GM18867 (cell line): Measurements from ENCODE around the gene PTRH2.
"Not testable (repeated sequence)": the region's sequence is repeated elsewhere in the genome, so short reads cannot be mapped to it uniquely, and the experiment has no call there.

Experiments used
- ATAC-seq: cut with Tn5 transposase; IDR thresholded peaks from one replicate; pipeline ENCODE4 v1.9.1; 2021; ENCODE audit warnings: mild to moderate bottlenecking, moderate library complexity; ENCODE audit not compliant: unreplicated experiment

The PTRH2 gene

GRCh38 chr17:59707149-59707970 lies at the start of gene PTRH2, which contains the start of gene VMP1:
Gene PTRH2, minus strand, starts transcription at chr17:59707430. Its CDS starts 9,452 bp downstream, at chr17:59697978.
Gene VMP1, plus strand, starts transcription at chr17:59707654. Its CDS starts 23,793 bp downstream, at chr17:59731447.
- peak; percentile 95 for ATAC-seq

- ATAC-seq = no peak
These were observed 49.1 kb upstream of the PTRH2 start for GRCh38 chr17:59756236-59756818.

GRCh38 chr17:59755069-59755468 lies 47.8 kb upstream of the PTRH2 start:
- not testable (repeated sequence) for ATAC-seq

GRCh38 chr17:59754552-59754951 lies 47.3 kb upstream of the PTRH2 start:
- no peak for ATAC-seq

- peak; percentile 41 for ATAC-seq
These were observed 46.6 kb upstream of the PTRH2 start for GRCh38 chr17:59753522-59754467.

- no peak for ATAC-seq
These were observed 45.7 kb upstream of the PTRH2 start for GRCh38 chr17:59752922-59753321.

GRCh38 chr17:59752446-59752845 lies 45.2 kb upstream of the PTRH2 start:
- no peak for ATAC-seq

- ATAC-seq = no peak
These were observed 44.8 kb upstream of the PTRH2 start for GRCh38 chr17:59751955-59752413.

- no peak for ATAC-seq
These were observed 41.4 kb upstream of the PTRH2 start for GRCh38 chr17:59748591-59748990.

- no peak for ATAC-seq
These were observed 39.7 kb upstream of the PTRH2 start for GRCh38 chr17:59746849-59747445.

- no peak for ATAC-seq
These were observed 37.8 kb upstream of the PTRH2 start for GRCh38 chr17:59745040-59745439.

- ATAC-seq = no peak
These were observed 36.6 kb upstream of the PTRH2 start for GRCh38 chr17:59743842-59744241.

- no peak for ATAC-seq
These were observed 30.1 kb upstream of the PTRH2 start for GRCh38 chr17:59737324-59737723.

GRCh38 chr17:59734226-59734625 lies 27.0 kb upstream of the PTRH2 start:
- no peak for ATAC-seq

GRCh38 chr17:59733697-59734096 lies 26.5 kb upstream of the PTRH2 start:
- ATAC-seq = no peak

GRCh38 chr17:59730268-59730834 lies 23.1 kb upstream of the PTRH2 start:
- ATAC-seq = no peak

GRCh38 chr17:59727817-59728533 lies 20.7 kb upstream of the PTRH2 start:
- no peak for ATAC-seq

- ATAC-seq = no peak
These were observed 18.5 kb upstream of the PTRH2 start for GRCh38 chr17:59725691-59726090.

GRCh38 chr17:59723607-59724006 lies 16.4 kb upstream of the PTRH2 start:
- no peak for ATAC-seq

GRCh38 chr17:59723041-59723440 lies 15.8 kb upstream of the PTRH2 start:
- ATAC-seq = no peak
